ENCODE results near the gene PSMD14.
"Not testable (repeated sequence)": the region's sequence is repeated elsewhere in the genome, so short reads cannot be mapped to it uniquely, and the experiment has no call there.

The PSMD14 gene

DNA sequence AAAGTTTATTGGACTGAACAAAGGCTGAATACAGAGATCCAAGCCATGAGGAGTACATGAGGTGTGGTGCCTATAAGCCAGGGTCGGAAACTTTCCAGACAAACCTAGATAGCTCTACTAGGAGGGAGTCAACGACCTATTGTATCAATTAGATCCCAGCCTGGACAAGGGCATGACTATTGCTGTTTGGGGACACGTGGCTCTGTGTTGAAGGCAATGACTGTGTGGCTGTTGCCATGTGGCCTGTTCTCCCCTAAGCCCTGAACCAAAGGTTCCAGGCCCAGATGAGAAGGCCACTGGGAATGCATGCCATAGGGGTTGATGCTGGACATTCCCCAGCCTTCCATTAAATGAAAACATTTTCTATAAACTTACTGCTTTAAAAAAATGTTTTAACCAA is 31.3 kb downstream of the PSMD14 start:
- not testable (repeated sequence) for DNase-seq

DNA sequence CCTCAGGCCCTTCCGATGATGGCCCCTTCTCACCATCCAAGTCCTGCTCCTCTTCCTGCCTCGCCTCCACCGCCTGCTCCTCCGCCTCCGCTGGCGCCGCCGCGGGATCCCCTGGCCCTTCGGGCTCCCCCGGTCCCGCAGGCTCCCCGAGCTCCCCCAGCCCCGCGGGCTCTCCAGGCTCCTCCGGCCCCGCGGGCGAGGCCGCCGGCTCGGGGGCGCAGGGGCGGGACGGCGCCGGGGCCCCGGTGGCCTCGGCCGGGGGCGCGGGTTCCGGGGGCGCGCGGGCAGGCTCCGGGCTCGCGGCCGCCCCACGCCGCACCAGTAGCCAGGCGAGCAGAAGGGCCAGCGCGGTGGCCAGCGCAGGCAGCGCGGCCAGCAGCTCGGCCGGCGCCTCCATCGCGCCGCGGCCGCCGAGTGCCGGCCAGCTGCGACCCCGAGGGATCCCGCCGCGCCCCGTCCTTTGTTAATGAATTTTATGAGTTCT is 32.7 kb downstream of the PSMD14 start:
- not testable (repeated sequence) for DNase-seq

DNA sequence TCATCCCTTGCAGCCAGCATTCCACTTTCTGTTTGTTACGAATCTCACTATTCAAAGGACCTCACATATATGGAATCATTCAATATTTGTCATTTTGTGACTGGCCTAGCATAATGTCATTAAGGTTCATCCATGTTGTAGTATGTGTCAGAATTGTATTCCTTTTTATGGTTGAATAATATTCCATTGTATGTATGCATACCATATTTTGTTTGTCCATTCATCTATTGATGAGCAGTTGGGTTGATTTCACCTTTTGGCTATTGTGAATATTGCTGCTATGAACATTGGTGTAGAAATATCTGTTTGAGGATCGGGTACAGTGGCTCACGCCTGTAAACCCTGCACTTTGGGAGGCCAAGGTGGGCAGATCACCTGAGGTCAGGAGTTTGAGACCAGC is 35.0 kb downstream of the PSMD14 start:
- DNase-seq = no peak

- DNase-seq = no peak
Observed at GRCh38 chr2:161344692-161345091, 36.5 kb downstream of the PSMD14 start.

DNA sequence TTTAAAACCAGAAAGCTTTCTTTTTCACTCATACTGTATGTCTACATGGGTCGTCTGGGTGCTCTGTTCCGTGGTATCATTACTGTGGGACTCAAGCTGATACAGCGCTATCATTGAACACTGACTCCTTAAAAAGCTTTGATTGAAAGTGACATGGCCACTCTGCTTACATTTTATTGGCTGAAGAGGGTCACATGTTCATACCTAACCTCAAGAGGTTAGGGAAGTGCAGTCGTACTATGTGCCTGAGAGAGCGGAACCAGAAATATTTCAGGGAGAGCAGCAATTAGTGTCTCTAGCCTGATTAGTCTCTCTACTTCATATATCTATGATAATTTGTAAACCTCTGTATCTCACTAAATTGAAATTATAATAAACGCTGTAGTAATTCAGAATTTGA is 43.5 kb downstream of the PSMD14 start:
- no peak for DNase-seq

GRCh38 chr2:161352719-161353118 is 44.5 kb downstream of the PSMD14 start:
- no peak for DNase-seq

GRCh38 chr2:161353543-161353942 is 45.3 kb downstream of the PSMD14 start:
- no peak for DNase-seq

DNA sequence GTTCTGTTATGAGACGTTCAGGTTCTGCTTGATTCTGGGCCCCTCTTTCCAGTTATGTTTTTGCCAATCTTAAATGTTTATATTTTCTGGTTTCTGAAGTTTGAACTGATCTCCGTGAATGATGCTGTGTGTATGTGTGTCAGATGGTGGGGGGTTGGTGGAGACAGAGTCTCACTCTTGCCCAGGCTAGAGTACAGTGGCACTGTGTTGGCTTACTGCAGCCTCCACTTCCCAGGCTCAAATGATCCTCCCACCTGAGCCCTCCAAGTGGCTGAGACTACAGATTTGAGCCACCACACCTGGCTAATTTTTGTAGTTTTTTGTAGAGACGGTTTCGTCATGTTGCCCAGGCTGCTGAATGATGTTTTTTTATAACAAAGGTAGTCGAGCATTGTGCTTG is 45.9 kb downstream of the PSMD14 start:
- DNase-seq = no peak

GRCh38 chr2:161355106-161355505 is 46.9 kb downstream of the PSMD14 start:
- no peak for DNase-seq

- no peak for DNase-seq
Observed at GRCh38 chr2:161355983-161356382, 47.8 kb downstream of the PSMD14 start.

DNA sequence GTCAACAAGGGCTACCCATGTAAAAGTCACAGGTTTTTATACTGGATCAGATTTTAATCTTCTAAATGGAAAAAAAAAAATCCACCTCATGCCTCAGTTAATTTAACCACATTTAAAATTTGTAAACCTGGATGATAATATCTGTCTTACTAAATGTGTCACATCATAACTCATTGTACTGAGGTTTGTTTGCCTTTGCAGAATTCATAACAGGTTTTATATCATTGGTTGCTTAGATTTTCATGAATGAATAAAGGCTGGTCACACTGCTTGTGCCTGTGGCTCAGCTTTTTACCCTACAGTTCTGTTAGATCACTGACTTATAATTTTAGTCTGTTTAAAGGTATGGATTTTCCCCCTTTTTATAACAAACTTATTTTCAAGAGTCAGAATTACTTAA is 48.9 kb downstream of the PSMD14 start:
- DNase-seq = no peak

- no peak for DNase-seq
Observed at GRCh38 chr2:161358838-161359237, 50.6 kb downstream of the PSMD14 start.

- not testable (repeated sequence) for DNase-seq
Observed at GRCh38 chr2:161360095-161360654, 52.0 kb downstream of the PSMD14 start.

DNA sequence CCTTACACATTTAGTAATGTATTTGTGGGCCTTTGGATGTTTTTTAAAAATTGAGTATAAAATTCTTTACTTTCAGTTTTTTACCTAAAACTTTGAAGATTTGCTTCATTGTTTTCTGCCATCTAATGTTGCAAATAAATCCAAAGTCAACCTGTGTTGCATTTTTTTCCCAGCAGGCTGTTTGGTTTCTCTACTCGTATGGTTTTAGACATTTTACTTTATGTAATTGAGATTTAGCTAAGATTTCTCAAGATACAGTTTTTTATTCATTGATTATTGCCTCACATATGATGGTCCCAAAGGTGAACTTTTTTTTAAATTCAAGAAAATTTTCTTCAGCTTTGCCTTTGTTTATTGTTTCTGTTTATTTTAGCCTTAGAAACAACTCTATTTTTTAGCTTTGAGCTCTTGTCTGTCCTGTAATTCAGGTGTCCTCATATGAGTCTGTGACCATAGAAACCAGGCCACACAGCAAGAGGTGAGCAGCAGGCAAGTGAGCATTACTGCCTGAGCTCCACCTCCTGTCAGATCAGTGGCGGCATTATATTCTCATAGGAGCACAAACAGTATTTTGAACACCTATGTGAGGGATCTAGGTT is 54.4 kb downstream of the PSMD14 start:
- DNase-seq = no peak

DNA sequence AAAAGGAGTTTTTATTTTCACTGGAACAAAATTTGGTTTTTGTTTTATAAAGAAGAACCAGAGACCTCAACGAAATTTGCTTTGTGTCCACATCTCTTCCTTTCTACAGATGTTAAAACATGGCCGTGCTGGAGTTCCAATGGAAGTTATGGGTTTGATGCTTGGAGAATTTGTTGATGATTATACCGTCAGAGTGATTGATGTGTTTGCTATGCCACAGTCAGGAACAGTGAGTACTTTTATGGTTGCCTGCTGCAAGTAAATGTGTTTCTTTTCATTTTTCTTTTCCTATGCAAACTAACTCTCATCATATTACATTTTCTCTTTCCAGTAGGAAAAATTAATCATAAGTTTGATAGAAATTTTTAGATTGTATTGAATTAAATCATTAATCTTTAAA is 59.5 kb downstream of the PSMD14 start:
- DNase-seq = no peak

DNA sequence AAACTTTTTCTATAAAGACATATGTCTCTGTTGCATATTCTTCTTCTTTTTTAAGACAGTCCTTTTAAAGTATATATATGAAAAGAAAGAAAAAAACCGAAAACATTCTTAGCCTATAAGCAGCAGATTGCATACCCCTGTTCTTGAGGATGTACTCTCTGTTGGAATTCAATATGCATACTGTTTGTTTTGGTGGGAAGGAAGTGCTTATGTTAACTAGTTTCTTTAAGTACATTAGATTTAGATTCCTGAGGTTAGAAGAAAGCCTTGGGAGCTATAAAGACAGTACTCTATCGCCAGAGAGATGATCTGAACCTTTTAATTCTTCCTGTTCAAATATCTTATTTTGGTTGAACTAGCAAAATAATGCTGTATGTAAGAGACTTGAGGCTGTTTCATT is 61.1 kb downstream of the PSMD14 start:
- DNase-seq = no peak

DNA sequence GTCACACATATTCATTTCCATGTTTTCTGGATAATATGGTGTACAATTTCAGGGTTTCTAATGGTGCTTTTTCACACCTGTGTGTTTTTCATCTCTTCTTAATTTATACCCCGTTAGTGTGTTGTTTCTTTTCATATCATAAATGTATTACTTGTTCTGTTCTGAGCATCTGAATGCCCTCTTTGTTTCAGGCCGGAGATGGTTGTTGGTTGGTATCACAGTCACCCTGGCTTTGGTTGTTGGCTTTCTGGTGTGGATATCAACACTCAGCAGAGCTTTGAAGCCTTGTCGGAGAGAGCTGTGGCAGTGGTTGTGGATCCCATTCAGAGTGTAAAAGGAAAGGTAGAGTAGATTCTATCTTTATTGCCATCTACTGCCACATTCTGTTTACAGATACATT is 62.8 kb downstream of the PSMD14 start:
- no peak for DNase-seq

DNA sequence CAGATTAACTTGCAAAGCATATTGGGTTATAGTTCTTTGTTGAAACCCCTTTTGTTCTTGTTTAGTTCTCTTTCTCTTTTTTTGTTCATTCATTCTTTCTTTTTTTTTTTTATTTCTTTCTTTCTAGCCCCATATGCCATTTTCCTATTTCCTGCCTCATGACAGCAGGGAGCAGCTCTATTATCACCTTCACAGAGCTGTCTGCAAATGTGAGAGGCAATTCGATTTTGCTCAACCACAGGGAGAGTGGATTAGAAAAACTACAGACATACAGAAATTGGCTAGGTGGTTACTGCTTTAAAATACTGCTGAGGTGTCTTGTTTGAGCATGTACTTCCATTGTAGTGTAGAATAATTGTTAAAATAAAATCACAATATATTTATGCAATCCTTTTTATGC is 63.6 kb downstream of the PSMD14 start:
- DNase-seq = no peak

- no peak for DNase-seq
Observed at GRCh38 chr2:161373942-161374341, 65.7 kb downstream of the PSMD14 start.

DNA sequence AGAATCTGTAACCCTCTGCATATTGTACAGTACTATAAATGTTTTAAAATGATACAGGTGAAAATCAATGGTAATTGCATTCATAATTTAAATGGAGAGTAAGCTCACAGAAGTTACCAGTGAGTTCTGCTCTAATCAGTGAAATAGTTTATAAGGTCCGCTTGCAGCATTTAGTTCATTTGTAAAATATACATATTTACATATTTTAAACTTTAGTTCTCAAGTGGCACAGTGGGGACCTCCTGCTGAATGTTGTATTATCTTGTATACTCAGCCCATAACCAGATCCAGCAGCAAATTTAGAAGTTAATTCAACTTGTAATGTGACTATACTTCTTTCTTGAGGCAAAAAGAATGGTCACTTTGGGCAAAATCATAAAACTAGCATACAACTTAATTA is 66.2 kb downstream of the PSMD14 start:
- no peak for DNase-seq

- no peak for DNase-seq
Observed at GRCh38 chr2:161379740-161380139, 71.5 kb downstream of the PSMD14 start.

- no peak for DNase-seq
Observed at GRCh38 chr2:161381546-161381945, 73.3 kb downstream of the PSMD14 start.

- no peak for DNase-seq
Observed at GRCh38 chr2:161382747-161383146, 74.5 kb downstream of the PSMD14 start.

DNA sequence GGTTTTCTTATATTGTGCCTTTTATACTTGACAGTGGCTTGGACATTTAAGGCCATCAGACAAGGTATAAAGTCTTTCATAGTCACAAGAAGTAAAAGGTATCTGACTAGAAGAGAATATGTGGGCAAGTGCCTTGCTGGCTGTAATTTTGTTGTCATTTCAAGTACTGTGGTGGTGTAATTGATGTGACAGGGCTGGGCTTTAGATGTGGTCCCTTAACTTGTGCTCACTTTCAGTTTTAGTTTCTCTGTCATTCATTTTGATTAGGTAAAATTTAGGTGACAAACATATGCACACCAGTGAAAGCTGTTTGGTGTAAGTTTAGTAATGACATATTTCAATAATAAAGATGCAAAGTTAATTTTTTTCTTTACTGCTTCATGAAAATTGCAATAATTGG is 76.6 kb downstream of the PSMD14 start:
- no peak for DNase-seq

DNA sequence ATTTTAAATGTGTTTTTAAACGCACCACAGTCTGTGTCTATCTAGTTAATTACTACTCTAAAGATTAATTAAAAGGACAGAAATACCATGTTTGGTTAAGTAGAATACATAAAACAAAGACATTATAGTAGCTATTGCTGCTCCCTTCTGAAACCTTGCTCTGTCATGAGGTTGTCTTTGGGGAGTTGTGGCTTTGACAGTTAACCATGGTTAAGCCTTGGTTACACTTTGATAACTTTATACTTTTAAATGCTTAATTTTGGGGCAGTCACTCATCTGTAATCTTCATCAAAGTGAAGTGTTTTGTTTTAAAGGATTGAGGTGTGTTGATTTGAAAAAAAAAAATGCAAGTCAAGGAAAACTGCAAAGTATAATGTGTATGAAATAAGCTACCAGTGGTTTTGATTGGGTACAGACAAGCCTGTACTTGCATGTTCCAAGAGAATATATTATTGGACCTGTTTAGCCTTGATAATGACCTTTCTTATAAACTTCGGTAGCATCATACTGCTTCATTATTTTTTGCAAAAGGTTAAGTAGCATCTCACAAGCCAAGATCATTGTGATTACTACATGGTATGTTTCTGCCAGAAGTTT is 78.1 kb downstream of the PSMD14 start:
- DNase-seq = no peak
